NT2/D1 (cell line): Measurements from ENCODE around the gene FAM107B.

ENCODE experiments used
- SUZ12 ChIP-seq: IDR thresholded peaks from 2 replicates; pipeline ENCODE4 v1.6.1; 2011; ENCODE audit not compliant: insufficient read length, insufficient read depth; ENCODE audit errors: extremely low read depth
- ZNF274 ChIP-seq: IDR thresholded peaks from 2 replicates; pipeline ENCODE4 v1.6.1; 2011; ENCODE audit warnings: mild to moderate bottlenecking, low read depth, low read length

- TF ChIP-seq ZNF274: no peak
- no peak for TF ChIP-seq SUZ12
These were observed 121.2 kb downstream of the FAM107B start for GRCh38 chr10:14653271-14654161.
